ENCODE data around the gene CDH22. TPM values are rescaled to one million over a fixed set of nuclear protein-coding genes. Genes with fewer than 3 reads are reported as not detected.

The CDH22 gene
- total RNA-seq, 3 donors from 2014 or later (not counting 1 experiment from before 2014, with no cell fraction given), result not detected

GRCh38 chr20:46316984-46317684 lies 8.8 kb upstream of the CDH22 start:
- H3K27ac Mint-ChIP-seq, result no peak overlapping the region

DNA sequence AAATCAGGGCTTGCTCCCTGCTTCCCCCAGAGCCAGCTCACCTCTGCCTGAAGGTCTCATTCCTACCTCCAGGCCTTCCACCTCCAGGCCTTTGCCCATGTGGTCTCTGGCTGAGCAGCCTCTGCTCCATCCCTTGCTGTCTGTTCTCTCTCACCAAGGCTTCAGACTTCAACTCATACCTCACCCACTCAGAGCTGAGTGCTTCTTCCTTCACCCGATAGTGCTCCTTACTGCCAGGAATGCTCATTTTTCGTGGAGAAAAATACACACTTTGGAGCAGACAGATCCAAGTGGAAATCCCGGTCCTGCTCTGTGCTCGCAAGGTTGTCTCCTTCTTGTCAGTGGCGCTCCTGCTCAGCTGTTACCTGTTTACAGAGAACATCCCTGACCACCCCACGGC lies 7.0 kb upstream of the CDH22 start:
- intact Hi-C loops (cut with micrococcal nuclease), result no loop called here
- Mint-ChIP-seq H3K36me3 (no peaks in the 10 kb centered on the region), H3K4me3 (no peak overlapping the region), H3K9me3 (no peaks in the 10 kb centered on the region), H3K4me1 (peaks cover 0 to 7% of the 10 kb centered on the region in 2 donors), H3K27ac (no peak overlapping the region), H3K27me3 (ENCODE audit: low read depth in 2 of 2) (peaks cover 61 to 78% of the 10 kb centered on the region in 2 donors)
- no peak overlapping the region for H3K27ac ChIP-seq (ENCODE audit: low read length)
- no peak for DNase-seq
- peaks cover 3% of the 10 kb centered on the region for H3K4me1 ChIP-seq (ENCODE audit: control insufficient read depth, insufficient read depth, low read length)
- peaks cover 23% of the 10 kb centered on the region for H3K27me3 ChIP-seq (ENCODE audit: control insufficient read depth, insufficient read depth, low read length)
- H3K4me3 ChIP-seq (ENCODE audit: low read length), result no peak overlapping the region
- no peak for ATAC-seq
- no peaks in the 10 kb centered on the region for H3K36me3 ChIP-seq (ENCODE audit: control insufficient read depth, insufficient read depth, low read length)
- no peak for TF ChIP-seq CTCF (IDR thresholded peaks at IDR 0.05)
- 83% methylated on average over 6 of the region's 6 CpGs for WGBS (ENCODE audit: insufficient coverage)
- H3K9me3 ChIP-seq (ENCODE audit: control insufficient read depth, insufficient read depth, low read length), result no peaks in the 10 kb centered on the region

More at GRCh38 chr20:46316984-46317684, 8.8 kb upstream of the CDH22 start:
- intact Hi-C loops (cut with micrococcal nuclease), result no loop called here
- H3K9me3 ChIP-seq (ENCODE audit: control insufficient read depth, insufficient read depth, low read length), result no peaks in the 10 kb centered on the region
- H3K9me3 Mint-ChIP-seq, result no peaks in the 10 kb centered on the region
- H3K4me1 ChIP-seq (ENCODE audit: control insufficient read depth, insufficient read depth, low read length), result peaks cover 3% of the 10 kb centered on the region
- no peak overlapping the region for H3K4me3 ChIP-seq (ENCODE audit: low read length)
- H3K4me3 Mint-ChIP-seq, result no peak overlapping the region
- H3K27me3 ChIP-seq (ENCODE audit: control insufficient read depth, insufficient read depth, low read length), result peaks cover 16% of the 10 kb centered on the region
- TF ChIP-seq CTCF (IDR thresholded peaks at IDR 0.05), result no peak
- peaks cover 0 to 1% of the 10 kb centered on the region in 2 donors for H3K4me1 Mint-ChIP-seq
- no peak overlapping the region for H3K27ac ChIP-seq (ENCODE audit: low read length)
- no peaks in the 10 kb centered on the region for H3K36me3 ChIP-seq (ENCODE audit: control insufficient read depth, insufficient read depth, low read length)
- no peak for ATAC-seq
- DNase-seq, result no peak
- WGBS (ENCODE audit: insufficient coverage), result 31% methylated on average over 24 of the region's 24 CpGs
- no peaks in the 10 kb centered on the region for H3K36me3 Mint-ChIP-seq
- peaks cover 51 to 77% of the 10 kb centered on the region in 2 donors for H3K27me3 Mint-ChIP-seq (ENCODE audit: low read depth in 2 of 2)

DNA sequence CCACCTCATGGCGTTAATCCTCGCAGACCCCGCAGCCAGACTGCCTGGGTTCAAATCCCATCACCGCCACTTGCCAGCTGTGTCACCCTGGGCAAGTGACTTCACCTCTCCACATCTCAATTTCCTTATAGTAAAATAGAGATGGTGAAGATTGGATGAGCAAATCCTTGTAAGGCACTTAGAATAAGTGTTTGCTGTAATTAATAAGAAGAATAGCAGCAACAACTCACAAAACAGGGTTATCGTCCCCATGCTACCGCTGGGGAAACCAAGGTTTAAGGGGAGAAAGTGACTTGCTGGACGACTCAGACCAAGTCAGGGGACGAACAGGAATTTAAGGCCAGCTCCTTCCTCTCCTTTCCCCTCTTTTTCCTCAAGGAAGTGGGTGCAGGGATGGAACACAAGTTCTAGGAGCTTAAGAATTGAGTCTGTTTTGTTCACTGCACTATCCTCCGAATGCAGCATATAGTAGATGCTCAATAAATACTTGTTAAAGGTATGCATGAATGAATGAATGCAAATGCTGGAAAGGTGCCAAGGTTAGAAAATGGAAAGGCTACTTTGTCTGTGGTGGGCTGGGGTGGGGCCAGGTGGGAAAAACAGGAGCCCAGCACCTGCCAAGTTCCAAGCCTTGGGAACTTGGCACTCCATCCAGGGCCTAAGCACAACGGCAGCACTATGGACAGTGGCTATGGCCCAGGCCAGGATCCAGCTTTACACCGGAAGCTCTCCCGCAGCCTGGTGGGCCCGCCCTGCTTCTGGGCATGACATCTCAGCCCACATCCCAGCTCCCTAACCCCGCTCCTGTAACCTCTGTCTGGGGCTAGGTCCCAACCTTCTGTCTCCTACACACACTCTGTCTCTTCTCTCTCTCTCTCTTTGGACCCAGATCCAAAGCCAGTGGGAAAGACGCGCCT lies 4.9 kb upstream of the CDH22 start:
- 48% methylated on average over 14 of the region's 16 CpGs for WGBS (ENCODE audit: insufficient coverage)
- Mint-ChIP-seq H3K4me3 (no peak overlapping the region), H3K27me3 (ENCODE audit: low read depth in 2 of 2) (peaks cover 66 to 85% of the 10 kb centered on the region in 2 donors), H3K27ac (no peak overlapping the region), H3K4me1 (peaks cover 0 to 13% of the 10 kb centered on the region in 2 donors), H3K9me3 (no peaks in the 10 kb centered on the region), H3K36me3 (no peaks in the 10 kb centered on the region)
- no peaks in the 10 kb centered on the region for H3K9me3 ChIP-seq (ENCODE audit: control insufficient read depth, insufficient read depth, low read length)
- no peak for DNase-seq
- TF ChIP-seq CTCF (IDR thresholded peaks at IDR 0.05), result no peak
- peaks cover 6% of the 10 kb centered on the region for H3K4me1 ChIP-seq (ENCODE audit: control insufficient read depth, insufficient read depth, low read length)
- intact Hi-C loops (cut with micrococcal nuclease), result no loop called here
- no peaks in the 10 kb centered on the region for H3K36me3 ChIP-seq (ENCODE audit: control insufficient read depth, insufficient read depth, low read length)
- H3K27me3 ChIP-seq (ENCODE audit: control insufficient read depth, insufficient read depth, low read length), result peaks cover 36% of the 10 kb centered on the region
- H3K4me3 ChIP-seq (ENCODE audit: low read length), result no peak overlapping the region
- no peak for ATAC-seq
- no peak overlapping the region for H3K27ac ChIP-seq (ENCODE audit: low read length)
